Left lung (tissue), 10 donors: Measurements from ENCODE around the gene TSPAN14. TPM values are rescaled to one million over a fixed set of nuclear protein-coding genes. Genes with fewer than 3 reads are reported as not detected.
"Not testable (repeated sequence)": the region's sequence is repeated elsewhere in the genome, so short reads cannot be mapped to it uniquely, and the experiment has no call there.

Experiments used
- ATAC-seq: fragments of 200-7000 bp; cut with Tn5 transposase; one replicate; pipeline ENCODE4 v1.9.1; 2020; ENCODE audit warnings: moderate library complexity
- DNase-seq, 4 donors: peaks; one replicate each; pipeline ENCODE4 v3.0.0-alpha.2; 2013 to 2020
- H3K27ac ChIP-seq, 2 donors: fragments of 200-600 bp; sonication (generic) in 1 of 2; one replicate each; pipeline versions ENCODE4 v1.5.0 to v1.8.0; 2020 to 2021
- H3K27me3 ChIP-seq, 2 donors: fragments of 200-600 bp; sonication (generic) in 1 of 2; one replicate each; pipeline versions ENCODE4 v1.5.0 to v1.8.0; 2020 to 2021
- H3K36me3 ChIP-seq, 2 donors: fragments of 200-600 bp; sonication (generic) in 1 of 2; one replicate each; pipeline versions ENCODE4 v1.5.0 to v1.8.0; 2020 to 2021
- H3K4me1 ChIP-seq, 2 donors: fragments of 200-600 bp; one replicate each; pipeline ENCODE4 v1.8.0; 2021
- H3K4me3 ChIP-seq, 2 donors: fragments of 200-600 bp; sonication (generic) in 1 of 2; one replicate each; pipeline versions ENCODE4 v1.5.0 to v1.8.0; 2020 to 2021; ENCODE audit warnings: mild to moderate bottlenecking in 1 of 2
- H3K9me3 ChIP-seq, 2 donors: fragments of 200-600 bp; sonication (generic) in 1 of 2; one replicate each; pipeline versions ENCODE4 v1.5.0 to v1.8.0; 2020 to 2021
- CTCF ChIP-seq, 2 donors: fragments of 200-600 bp; sonication (generic) in 1 of 2; IDR thresholded peaks; one replicate each; pipeline versions ENCODE4 v1.5.0 to v1.8.0; 2021; ENCODE audit warnings: antibody characterized with exemption in 2 of 2
- intact Hi-C, 2 donors: fragments of 100-400 bp; cut with DNase I; formaldehyde crosslinking; loops; one replicate each; pipeline versions ENCODE4 v1.11.2 to v1.14.2; 2022
- polyA plus RNA-seq, 6 donors: library from polyadenylated mRNA; unstranded; fragments of 120-200 nt; gene quantifications; one replicate each; pipeline ENCODE4 v1.2.1, GENCODE V29; 2013; ENCODE audit not compliant: insufficient read length in 6 of 6
- total RNA-seq, 2 donors: library from RNA; stranded (reverse); fragmentation: NEBNext Ultra II Directional; extraction: Animal tissue kit (Norgen Biotek cat#: 25700); gene quantifications; one replicate each; pipeline ENCODE4 v1.2.1, GENCODE V29; 2021
- donor health status: DM: no; HTN: yes; CAD: no.
- donor health status: DM: no; HTN: no; CAD: no.

TSPAN14 gene
- total and polyA plus RNA-seq, 8 donors = 76.4 to 158 (median 85.9) TPM

- peaks cover 25 to 80% of the 10 kb centered on the region in 2 donors for H3K4me1 ChIP-seq
- DNase-seq (no peak), ATAC-seq (no peak)
- peak overlapping the region in 1 of 2 donors; percentile 98 for H3K27ac ChIP-seq
- intact Hi-C loops = no loop called here
- H3K4me3 ChIP-seq = no peak overlapping the region
- peaks cover 0 to 15% of the 10 kb centered on the region in 2 donors for H3K36me3 ChIP-seq
- no peak for TF ChIP-seq CTCF (IDR thresholded peaks at IDR 0.05)
- H3K27me3 ChIP-seq = no peaks in the 10 kb centered on the region
- no peaks in the 10 kb centered on the region for H3K9me3 ChIP-seq
These were observed 22.6 kb downstream of the TSPAN14 start for GRCh38 chr10:80476685-80477084.

GRCh38 chr10:80477813-80478212, 23.7 kb downstream of the TSPAN14 start:
- Histone ChIP-seq H3K9me3 (no peaks in the 10 kb centered on the region), H3K36me3 (peaks cover 0 to 14% of the 10 kb centered on the region in 2 donors), H3K27me3 (no peaks in the 10 kb centered on the region), H3K4me3 (no peak overlapping the region), H3K4me1 (peaks cover 19 to 80% of the 10 kb centered on the region in 2 donors), H3K27ac (peak overlapping the region in 1 of 2 donors; percentile 98)
- intact Hi-C loops = no loop called here
- DNase-seq (no peak), ATAC-seq (peak; percentile 70)
- no peak for TF ChIP-seq CTCF (IDR thresholded peaks at IDR 0.05)

GRCh38 chr10:80480373-80480772, 26.3 kb downstream of the TSPAN14 start:
- H3K4me1 ChIP-seq = peaks cover 13 to 80% of the 10 kb centered on the region in 2 donors
- H3K27ac ChIP-seq, DNase-seq, H3K4me3 ChIP-seq, H3K36me3 ChIP-seq, H3K27me3 ChIP-seq, intact Hi-C loops, ATAC-seq, H3K9me3 ChIP-seq: not testable (repeated sequence)

GRCh38 chr10:80480852-80481251, 26.7 kb downstream of the TSPAN14 start:
- Histone ChIP-seq H3K27me3 (no peaks in the 10 kb centered on the region), H3K9me3 (no peaks in the 10 kb centered on the region), H3K36me3 (peaks cover 0 to 5% of the 10 kb centered on the region in 2 donors), H3K27ac (peak overlapping the region in 1 of 2 donors; percentile 33), H3K4me1 (peaks cover 18 to 80% of the 10 kb centered on the region in 2 donors), H3K4me3 (no peak overlapping the region)
- DNase-seq (no peak), ATAC-seq (peak; percentile 55)
- no peak for TF ChIP-seq CTCF (IDR thresholded peaks at IDR 0.05)
- intact Hi-C loops = no loop called here

GRCh38 chr10:80484243-80484642, 30.1 kb downstream of the TSPAN14 start:
- DNase-seq (no peak), ATAC-seq (no peak)
- peaks cover 0 to 11% of the 10 kb centered on the region in 2 donors for H3K36me3 ChIP-seq
- H3K27me3 ChIP-seq = no peaks in the 10 kb centered on the region
- H3K4me1 ChIP-seq = peaks cover 36 to 85% of the 10 kb centered on the region in 2 donors
- intact Hi-C loops = no loop called here
- H3K4me3 ChIP-seq = no peak overlapping the region
- TF ChIP-seq CTCF (IDR thresholded peaks at IDR 0.05) = no peak
- no peaks in the 10 kb centered on the region for H3K9me3 ChIP-seq
- peak overlapping the region in 1 of 2 donors; percentile 90 for H3K27ac ChIP-seq

GRCh38 chr10:80484676-80485075, 30.6 kb downstream of the TSPAN14 start:
- TF ChIP-seq CTCF (IDR thresholded peaks at IDR 0.05) = no peak
- Histone ChIP-seq H3K27me3 (no peaks in the 10 kb centered on the region), H3K27ac (peak overlapping the region in 1 of 2 donors; percentile 90), H3K36me3 (peaks cover 0 to 15% of the 10 kb centered on the region in 2 donors), H3K4me3 (no peak overlapping the region), H3K4me1 (peaks cover 36 to 90% of the 10 kb centered on the region in 2 donors), H3K9me3 (no peaks in the 10 kb centered on the region)
- DNase-seq = no peak
- intact Hi-C loops = no loop called here
- no peak for ATAC-seq
